ENCODE data around the gene MGST2.
"Not testable (repeated sequence)": the region's sequence is repeated elsewhere in the genome, so short reads cannot be mapped to it uniquely, and the experiment has no call there.

The MGST2 gene

DNA sequence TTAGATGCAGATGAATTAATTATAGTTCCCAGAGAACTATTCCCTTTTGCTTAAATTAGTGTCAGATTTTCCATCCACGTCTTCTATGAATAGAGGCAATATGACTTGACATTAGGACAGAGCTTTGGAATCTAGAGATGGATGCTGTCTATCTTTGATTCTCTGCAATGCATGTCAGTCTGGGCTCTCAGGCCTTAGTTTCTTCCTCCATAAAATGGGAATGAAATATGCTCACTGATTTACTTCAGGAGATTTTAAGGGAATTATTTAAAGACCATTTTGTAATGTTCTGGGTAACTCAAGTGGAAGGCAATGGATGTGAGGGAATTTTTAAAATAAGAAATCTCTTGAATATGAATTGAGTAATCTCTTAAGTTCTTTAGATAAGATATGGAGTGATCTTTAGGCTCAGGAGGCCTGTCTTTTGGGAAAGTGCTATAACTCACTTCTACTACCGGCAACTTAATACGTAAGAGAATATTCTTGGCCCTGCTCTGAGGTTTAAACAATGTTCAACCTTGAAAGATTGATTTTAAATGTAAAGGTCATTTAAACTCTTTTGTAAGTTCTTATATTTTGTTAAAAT lies 29.0 kb downstream of the MGST2 start:
- no peak overlapping the region for H3K4me3 ChIP-seq (ENCODE audit: low read depth, low read length)
- no peak for DNase-seq (ENCODE audit: low read depth)

GRCh38 chr4:139696491-139696890 lies 30.9 kb downstream of the MGST2 start:
- no peak overlapping the region for H3K4me3 ChIP-seq (ENCODE audit: low read depth, low read length)
- DNase-seq (ENCODE audit: low read depth): no peak

DNA sequence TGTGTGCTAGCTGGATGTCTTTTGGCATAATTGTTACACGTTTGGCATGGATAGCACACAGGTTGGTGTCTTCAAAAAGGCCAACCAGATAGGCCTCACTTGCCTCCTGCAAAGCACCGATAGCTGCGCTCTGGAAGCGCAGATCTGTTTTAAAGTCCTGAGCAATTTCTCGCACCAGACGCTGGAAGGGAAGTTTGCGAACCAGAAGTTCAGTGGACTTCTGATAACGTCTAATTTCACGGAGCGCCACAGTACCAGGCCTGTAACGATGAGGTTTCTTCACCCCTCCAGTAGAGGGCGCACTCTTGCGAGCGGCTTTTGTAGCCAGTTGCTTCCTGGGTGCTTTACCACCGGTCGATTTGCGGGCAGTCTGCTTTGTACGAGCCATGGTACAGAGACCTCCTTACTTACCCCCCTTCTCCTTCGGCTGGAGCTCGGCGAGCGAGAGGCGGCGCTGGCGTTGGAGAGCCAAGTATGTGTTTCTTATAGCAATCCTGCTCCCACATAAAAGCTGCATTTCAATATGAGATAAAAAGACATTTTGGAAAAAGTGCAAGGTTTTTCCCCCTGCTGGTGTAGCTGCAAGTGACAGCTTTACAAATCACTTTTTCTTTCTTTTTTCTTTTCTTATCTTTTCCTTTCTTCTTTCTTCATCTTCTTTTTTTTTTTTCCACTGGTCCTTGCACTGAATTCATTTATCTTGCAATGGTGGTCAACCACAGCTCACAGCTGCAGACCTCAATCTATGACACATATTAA lies 32.7 kb downstream of the MGST2 start:
- H3K4me3 ChIP-seq (ENCODE audit: low read depth, low read length); DNase-seq (ENCODE audit: low read depth): not testable (repeated sequence)

DNA sequence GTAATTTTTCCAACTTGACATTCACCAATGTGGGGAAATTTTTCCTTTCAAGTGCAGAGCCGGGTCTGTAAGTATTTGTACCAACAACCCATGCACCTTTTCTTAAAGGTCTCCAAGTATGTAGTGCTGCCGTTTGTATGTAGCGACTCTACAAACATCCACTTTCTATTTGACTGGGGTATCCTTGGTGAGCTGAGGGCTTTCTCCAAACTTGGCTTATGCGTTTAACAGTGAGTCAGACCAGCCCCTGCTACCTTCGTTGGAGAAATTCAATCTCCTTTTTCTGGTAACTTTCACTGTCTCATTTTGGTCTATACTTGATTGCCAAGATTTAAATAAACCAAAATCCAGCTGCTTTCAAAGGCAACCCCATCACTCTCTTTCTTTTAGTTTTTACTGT lies 34.9 kb downstream of the MGST2 start:
- no peak overlapping the region for H3K4me3 ChIP-seq (ENCODE audit: low read depth, low read length)
- no peak for DNase-seq (ENCODE audit: low read depth)

- no peak for DNase-seq (ENCODE audit: low read depth)
- H3K4me3 ChIP-seq (ENCODE audit: low read depth, low read length): no peak overlapping the region
Observed at GRCh38 chr4:139704915-139705485, 39.4 kb downstream of the MGST2 start.

GRCh38 chr4:139709660-139710059 lies 44.0 kb downstream of the MGST2 start:
- no peak overlapping the region for H3K4me3 ChIP-seq (ENCODE audit: low read depth, low read length)
- no peak for DNase-seq (ENCODE audit: low read depth)

DNA sequence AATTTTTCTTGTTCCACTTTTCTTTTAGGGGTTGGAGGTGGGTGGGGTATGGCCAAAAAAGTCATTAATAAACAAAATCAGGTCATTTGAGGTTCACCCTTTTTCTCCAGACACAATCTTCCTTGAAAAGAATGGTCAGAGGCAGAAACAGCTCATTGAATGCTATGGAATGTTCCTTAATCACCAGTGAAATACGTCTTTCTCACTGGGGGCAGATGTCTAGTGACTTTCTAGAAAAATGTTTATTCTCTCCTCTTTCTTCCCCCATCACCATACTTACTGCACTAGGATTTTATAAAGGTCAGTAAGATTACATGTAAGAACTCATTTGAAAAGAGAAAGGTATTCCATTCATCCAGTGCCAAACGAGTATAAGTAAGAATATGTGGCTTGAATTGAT lies 44.5 kb downstream of the MGST2 start:
- H3K4me3 ChIP-seq (ENCODE audit: low read depth, low read length): no peak overlapping the region
- no peak for DNase-seq (ENCODE audit: low read depth)

DNA sequence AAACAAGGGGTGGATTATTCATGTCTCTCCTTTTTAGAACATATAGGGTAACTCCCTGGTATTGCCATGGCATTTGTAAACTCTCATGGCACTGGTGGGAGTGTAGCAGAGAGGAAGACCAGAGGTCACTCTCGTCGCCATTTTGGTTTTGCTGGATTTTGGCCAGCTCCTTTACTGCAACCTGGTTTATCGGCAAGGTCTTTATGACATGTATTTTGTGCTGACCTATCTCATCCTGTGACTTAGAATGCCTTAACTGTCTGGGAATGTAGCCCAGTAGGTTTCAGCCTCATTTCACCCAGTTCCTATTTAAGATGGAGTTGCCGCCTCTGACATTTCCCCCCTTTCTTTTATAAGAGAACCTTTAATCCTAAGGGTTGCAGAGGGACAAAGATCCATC lies 45.8 kb downstream of the MGST2 start:
- no peak overlapping the region for H3K4me3 ChIP-seq (ENCODE audit: low read depth, low read length)
- DNase-seq (ENCODE audit: low read depth): no peak

- H3K4me3 ChIP-seq (ENCODE audit: low read depth, low read length): no peak overlapping the region
- no peak for DNase-seq (ENCODE audit: low read depth)
Observed at GRCh38 chr4:139712882-139713281, 47.3 kb downstream of the MGST2 start.

DNA sequence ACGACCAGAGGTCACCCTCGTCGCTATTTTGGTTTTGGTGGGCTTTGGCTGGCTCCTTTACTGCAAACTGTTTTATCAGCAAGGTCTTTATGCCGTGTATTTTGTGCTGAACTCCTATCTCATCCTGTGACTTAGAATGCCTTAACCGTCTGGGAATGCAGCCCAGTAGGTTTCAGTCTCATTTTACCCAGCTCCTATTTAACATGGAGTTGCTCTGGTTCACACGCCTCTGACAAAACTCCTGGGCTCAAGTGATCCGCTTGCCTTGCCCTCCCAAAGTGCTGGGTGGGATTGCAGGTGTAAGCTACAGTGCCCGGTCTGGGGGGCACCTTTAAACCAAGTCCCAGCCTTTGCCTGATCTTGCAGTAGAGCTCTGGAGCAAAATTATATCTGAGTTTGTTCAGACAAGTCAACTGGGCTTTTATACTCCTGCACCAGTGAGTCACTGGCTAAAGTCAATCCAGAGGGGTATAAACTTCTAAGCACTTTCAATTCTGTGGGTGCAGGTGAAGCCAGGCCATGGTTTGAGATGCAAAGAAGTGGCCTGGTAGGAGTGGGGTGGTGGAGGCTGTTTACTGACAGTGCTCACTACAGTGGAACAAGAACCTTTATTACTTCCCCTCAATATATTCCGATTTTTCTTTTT lies 50.2 kb downstream of the MGST2 start:
- DNase-seq (ENCODE audit: low read depth): no peak
- no peak overlapping the region for H3K4me3 ChIP-seq (ENCODE audit: low read depth, low read length)

- no peak for DNase-seq (ENCODE audit: low read depth)
Observed at GRCh38 chr4:139718358-139718757, 52.7 kb downstream of the MGST2 start.

GRCh38 chr4:139718833-139719232 lies 53.2 kb downstream of the MGST2 start:
- no peak for DNase-seq (ENCODE audit: low read depth)
- no peak overlapping the region for H3K4me3 ChIP-seq (ENCODE audit: low read depth, low read length)

More at GRCh38 chr4:139718358-139718757, 52.7 kb downstream of the MGST2 start:
- H3K4me3 ChIP-seq (ENCODE audit: low read depth, low read length): no peak overlapping the region

DNA sequence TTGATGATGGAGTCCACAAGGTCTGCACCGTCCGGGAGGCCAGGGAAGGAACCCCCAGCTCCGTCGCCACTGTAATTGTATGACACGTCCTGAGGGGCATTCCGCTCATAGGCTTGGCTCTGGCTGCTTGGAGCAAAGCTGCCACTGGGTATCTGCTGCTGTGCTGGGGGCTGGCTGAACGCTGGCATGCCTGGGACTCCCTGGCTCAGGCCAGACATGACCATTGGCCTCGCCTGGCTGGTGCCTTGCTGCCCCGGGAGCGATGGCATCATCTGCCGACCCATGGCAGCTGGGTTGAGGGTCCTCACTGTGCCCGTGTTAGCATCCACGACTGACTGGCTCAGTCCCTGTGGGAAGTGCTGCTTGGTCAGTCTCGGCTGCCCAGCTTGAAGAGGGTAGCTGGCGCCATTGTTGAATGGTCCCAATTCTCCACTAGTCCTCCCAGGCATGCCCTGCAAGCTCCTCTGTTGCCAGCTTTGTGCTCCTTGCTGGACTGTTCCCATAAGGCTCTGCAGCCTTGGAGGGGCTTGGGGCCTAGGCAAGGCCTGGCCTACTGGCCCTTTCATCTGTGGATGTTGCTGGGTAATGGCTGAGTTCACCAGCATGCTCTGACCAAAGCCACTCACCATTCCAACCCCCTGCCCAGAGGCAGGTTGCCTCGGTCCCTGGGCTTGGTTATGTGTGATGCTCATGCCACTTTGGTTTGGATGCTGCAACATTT lies 53.9 kb downstream of the MGST2 start:
- DNase-seq (ENCODE audit: low read depth): no peak
- no peak overlapping the region for H3K4me3 ChIP-seq (ENCODE audit: low read depth, low read length)

DNA sequence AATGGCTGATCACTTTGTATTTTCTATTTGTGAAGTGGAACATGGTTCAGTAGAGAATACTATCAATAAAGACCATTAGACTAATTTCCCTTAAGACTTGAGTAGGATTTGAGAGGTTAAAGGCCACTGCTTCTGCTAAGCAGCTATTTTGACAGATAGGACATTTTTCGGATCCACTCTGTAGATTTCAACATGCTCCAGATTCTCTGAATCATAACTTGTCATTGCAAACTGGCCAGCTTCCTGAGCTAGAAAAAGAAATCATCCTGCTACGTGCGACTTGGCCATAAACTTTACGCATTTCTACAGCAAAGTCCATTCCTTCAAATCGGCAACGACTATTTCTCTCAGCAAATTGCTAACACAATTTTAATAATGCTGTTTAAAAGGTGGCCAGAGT lies 55.2 kb downstream of the MGST2 start:
- no peak for DNase-seq (ENCODE audit: low read depth)

DNA sequence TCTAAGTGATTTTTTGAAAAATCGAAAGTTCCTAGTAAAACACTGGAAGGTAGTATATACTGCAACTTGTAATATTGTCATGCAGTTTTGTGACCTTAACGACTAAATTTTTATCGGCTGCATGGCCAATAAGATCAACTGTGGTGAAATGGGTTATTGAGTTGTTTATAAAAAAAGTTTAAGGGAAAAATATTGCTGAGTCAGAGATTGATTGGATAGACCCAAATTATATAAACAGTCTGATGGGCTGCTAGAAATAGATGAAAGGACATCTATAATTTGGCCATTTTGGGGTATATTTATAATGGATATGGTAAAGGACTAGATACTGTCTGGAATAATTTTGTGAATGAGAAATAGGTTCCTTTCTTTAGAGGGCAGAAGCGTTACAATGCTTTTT lies 56.2 kb downstream of the MGST2 start:
- H3K4me3 ChIP-seq (ENCODE audit: low read depth, low read length): no peak overlapping the region
- DNase-seq (ENCODE audit: low read depth): no peak

More for the DNA sequence above, 55.2 kb downstream of the MGST2 start:
- H3K4me3 ChIP-seq (ENCODE audit: low read depth, low read length): no peak overlapping the region

GRCh38 chr4:139725236-139725635 lies 59.6 kb downstream of the MGST2 start:
- DNase-seq (ENCODE audit: low read depth): no peak
- no peak overlapping the region for H3K4me3 ChIP-seq (ENCODE audit: low read depth, low read length)

GRCh38 chr4:139726615-139727014 lies 61.0 kb downstream of the MGST2 start:
- no peak for DNase-seq (ENCODE audit: low read depth)
- H3K4me3 ChIP-seq (ENCODE audit: low read depth, low read length): no peak overlapping the region

DNA sequence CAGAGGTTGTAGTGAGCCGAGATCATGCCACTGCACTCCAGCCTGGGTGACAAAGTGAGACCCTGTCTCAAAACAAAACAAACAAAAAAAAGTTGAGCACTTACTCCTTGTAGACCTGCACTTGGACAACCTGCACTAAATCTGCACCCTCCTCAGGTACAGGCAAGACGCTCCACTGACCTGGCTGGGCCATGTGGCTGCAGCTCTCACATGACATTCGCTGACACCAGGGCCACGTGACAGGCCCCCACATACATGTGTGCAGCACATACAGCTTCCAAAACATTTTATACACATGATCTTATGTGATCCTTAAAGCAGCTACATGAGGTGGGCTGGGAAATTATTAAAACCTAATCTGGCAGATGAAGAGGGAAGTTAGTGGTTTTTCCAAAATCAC lies 62.5 kb downstream of the MGST2 start:
- H3K4me3 ChIP-seq (ENCODE audit: low read depth, low read length): no peak overlapping the region
- no peak for DNase-seq (ENCODE audit: low read depth)

DNA sequence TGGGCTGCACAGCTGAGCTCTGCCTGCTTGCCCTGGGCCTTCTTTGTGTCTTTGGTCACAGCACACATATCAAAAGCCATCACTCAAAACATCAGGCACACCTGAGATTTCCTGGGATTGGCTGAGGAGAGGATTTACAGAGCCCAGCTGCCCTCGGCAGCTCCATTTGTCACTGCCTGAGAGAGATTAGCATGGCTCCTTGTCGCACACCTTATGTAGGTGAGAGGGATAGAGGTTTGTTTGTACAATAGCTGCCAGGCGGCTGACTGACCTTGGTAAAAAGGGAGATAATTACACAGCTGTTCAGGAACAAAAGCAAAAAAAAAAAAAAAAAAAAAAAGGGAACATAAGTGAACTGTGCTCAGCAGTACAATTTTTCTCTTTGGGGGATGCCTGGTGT lies 63.2 kb downstream of the MGST2 start:
- H3K4me3 ChIP-seq (ENCODE audit: low read depth, low read length): no peak overlapping the region
- no peak for DNase-seq (ENCODE audit: low read depth)

- no peak for DNase-seq (ENCODE audit: low read depth)
- H3K4me3 ChIP-seq (ENCODE audit: low read depth, low read length): no peak overlapping the region
Observed at GRCh38 chr4:139732991-139733570, 67.5 kb downstream of the MGST2 start.

All from skeletal muscle cell (primary cell).